Measurements from ENCODE around the gene MDH2.
"Not testable (repeated sequence)": the region's sequence is repeated elsewhere in the genome, so short reads cannot be mapped to it uniquely, and the experiment has no call there.

MDH2 gene

DNA sequence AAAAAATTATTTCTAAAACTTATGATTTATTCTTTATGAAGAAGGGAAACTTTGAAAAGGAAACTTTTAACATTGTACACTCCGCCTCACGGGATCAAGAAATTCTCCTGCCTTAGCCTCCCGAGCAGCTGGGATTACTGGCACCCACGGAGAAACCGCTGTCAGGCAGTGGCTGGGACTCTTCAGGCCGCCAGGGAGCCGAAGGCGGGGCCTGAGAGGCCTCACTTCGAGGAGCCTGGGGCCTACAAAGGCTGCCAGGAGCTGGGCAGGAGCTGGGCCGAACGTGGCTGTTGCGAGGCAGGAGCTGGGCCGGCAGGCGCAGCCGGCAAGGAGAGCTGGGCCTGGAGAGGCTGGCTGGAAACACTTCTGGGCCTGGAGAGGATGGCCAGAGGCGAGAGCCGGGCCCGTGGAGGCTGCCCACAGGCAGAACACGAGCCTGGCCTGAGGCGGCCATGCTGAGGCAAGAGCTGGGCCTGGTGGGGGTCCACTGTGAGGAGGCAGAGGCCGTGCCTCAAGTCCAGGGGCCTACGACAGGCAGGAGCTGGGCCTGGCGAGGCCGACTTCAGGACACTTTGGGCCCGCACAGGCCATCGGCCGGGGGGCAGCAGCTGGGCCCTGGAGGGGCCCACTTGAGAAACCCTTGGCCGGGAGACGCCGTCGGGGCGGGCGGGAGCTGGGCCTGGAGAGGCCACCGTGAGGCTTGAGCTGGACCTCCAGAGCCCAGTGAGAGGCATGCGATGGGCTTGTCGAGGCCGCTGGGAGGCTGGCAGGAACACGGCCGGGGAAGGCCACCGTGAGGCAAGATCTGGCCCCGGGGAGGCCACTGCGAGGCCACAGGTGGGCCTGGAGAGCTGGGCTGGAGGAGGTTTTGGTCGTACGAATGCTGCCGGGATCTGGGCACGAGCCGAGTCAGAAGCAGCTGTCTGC, 23.7 kb downstream of the MDH2 start:
- FAIRE-seq (no peak), DNase-seq (ENCODE audit: low spot score) (no peak)

DNA sequence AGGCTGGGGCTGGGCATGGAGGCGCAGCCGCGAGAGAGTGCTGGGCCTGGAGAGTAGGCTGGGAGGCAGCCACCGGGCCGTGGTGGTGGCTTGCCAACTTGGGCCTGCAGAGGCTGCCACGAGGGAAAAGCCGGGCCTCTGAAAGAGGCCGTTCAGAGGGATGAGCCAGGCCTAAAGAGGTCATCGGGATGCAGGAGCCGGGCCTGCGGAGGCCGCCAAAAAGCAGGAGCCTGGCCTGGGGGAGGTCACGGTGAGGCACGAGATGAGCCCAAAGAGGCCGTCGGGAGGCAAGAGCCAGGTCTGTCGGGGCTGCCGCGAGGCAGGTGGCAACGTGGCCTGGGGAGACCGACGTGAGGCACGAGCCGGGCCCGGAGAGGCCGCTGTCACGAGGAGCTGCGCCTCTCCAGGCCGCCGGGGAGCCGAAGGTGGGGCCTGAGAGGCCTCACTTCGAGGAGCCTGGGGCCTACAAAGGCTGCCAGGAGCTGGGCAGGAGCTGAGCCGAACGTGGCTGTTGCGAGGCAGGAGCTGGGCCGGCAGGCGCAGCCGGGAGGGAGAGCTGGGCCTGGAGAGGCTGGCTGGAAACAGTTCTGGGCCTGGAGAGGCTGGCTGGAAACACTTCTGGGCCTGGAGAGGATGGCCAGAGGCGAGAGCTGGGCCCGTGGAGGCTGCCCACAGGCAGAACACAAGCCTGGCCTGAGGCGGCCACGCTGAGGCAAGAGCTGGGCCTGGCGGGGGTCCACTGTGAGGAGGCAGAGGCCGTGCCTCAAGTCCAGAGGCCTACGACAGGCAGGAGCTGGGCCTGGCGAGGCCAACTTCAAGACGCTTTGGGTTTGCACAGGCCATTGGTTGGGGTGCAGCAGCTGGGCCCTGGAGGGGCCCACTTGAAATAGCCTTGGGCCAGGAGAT, 24.6 kb downstream of the MDH2 start:
- FAIRE-seq (no peak), DNase-seq (ENCODE audit: low spot score) (no peak)

- DNase-seq (ENCODE audit: low spot score), result no peak
- FAIRE-seq, result no peak
Observed at GRCh38 chr7:76073335-76073990, 25.6 kb downstream of the MDH2 start.

- no peak for FAIRE-seq
Observed at GRCh38 chr7:76074306-76074971, 26.5 kb downstream of the MDH2 start.

GRCh38 chr7:76074972-76075370, 27.1 kb downstream of the MDH2 start:
- no peak for FAIRE-seq
- DNase-seq (ENCODE audit: low spot score), result no peak

More at GRCh38 chr7:76074306-76074971, 26.5 kb downstream of the MDH2 start:
- no peak for DNase-seq (ENCODE audit: low spot score)

DNA sequence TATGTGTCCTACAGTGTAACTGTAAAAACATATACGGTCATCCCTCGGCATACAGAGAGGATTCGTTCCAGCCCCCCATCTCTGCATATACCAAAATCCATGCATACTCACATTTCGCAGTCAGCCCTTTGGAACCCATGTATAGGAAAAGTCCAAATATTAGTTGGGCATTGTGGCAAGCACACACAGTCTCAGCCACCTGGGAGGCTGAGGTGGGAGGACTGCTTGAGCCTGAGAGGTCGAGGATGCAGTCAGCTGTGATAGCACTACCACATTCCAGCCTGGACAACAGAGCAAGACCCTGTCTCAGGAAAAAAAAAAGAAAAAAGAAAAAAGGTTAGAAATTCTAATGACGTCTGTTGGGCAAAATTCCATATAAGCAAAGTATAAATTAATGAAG, 29.1 kb downstream of the MDH2 start:
- no peak for DNase-seq (ENCODE audit: low spot score)
- no peak for FAIRE-seq

DNA sequence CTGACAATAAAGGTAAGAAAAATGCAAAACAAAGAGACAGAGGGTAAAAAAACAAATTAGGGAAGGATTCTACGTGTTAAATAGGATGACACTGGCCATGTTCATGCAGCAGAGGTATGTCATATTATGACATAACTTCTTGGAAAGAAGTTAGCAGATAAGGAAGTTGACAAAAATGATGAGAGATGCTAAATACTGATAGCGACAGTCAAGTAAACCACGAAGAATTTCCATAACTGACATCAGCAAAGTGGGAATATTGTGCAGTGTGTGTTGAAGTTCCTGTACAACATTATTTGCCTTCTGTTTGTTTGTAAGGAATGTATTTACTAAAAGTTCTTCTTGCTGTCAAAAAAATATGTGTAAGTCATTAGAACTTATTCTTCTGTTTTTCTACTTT, 29.5 kb downstream of the MDH2 start:
- FAIRE-seq (no peak), DNase-seq (ENCODE audit: low spot score) (peak; percentile 27)

DNA sequence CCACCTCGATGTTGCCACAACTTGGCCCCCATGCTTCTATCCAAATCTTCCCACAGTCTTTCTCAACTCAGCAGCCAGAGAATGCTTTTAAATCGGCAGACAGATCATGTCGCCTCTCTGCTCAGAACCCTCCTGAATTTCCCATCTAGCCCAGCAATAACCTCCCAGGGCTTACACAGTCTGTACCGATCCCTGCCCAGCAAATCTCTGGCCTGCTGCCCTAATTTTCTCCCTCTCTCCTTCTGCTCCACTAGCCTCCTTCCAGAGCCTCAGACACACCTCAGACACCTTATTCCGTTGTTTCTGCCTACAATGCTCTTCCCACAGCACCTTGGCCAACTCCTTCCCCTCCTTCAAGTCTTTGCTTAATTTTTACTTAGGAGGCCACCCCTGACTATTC, 32.3 kb downstream of the MDH2 start:
- FAIRE-seq, result no peak
- no peak for DNase-seq (ENCODE audit: low spot score)

DNA sequence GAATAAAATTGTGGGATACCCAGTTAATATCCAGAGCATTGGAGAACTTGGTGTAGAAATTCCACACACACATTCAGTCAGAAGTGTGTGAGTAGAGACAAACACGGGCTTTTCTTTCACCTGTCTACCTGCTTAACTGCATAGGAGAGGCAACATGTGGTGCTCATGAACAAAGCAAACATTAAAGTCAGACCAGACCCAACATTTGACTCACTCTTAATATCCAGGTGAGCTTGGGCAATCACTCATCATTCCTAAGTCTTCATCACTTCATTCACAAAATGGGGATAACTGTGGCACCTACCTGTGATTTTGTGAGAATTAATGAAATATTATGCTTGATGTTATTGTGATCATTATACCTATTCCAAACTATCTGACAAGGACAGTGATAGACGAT, 36.2 kb downstream of the MDH2 start:
- FAIRE-seq; DNase-seq (ENCODE audit: low spot score): not testable (repeated sequence)

- no peak for FAIRE-seq
- DNase-seq (ENCODE audit: low spot score), result peak; percentile 54
Observed at GRCh38 chr7:76086070-76086469, 38.2 kb downstream of the MDH2 start.

GRCh38 chr7:76087362-76087791, 39.5 kb downstream of the MDH2 start:
- peak; percentile 97 for DNase-seq (ENCODE audit: low spot score)
- FAIRE-seq, result peak; percentile 91

GRCh38 chr7:76089865-76090475, 42.1 kb downstream of the MDH2 start:
- DNase-seq (ENCODE audit: low spot score) (peak; percentile 92), FAIRE-seq (peak; percentile 91)

DNA sequence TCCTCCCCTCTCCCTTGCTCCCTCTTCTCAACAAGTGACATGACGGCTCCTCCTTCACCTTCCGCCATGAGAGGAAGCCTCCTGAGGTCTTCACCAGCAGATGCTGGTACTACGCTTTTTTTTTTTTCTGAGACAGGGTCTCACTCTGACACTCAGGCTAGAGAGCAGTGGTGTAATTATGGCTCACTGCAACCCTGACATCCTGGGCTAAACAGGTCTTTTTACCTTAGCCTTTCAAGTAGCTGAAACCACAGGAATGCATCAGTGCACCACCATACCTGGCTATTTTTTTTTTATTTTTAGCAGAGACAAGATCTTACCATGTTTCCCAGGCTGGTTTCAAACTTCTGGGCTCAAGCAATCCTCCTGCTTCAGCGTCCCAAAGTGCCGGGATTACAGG, 43.6 kb downstream of the MDH2 start:
- DNase-seq (ENCODE audit: low spot score) (no peak), FAIRE-seq (no peak)

DNA sequence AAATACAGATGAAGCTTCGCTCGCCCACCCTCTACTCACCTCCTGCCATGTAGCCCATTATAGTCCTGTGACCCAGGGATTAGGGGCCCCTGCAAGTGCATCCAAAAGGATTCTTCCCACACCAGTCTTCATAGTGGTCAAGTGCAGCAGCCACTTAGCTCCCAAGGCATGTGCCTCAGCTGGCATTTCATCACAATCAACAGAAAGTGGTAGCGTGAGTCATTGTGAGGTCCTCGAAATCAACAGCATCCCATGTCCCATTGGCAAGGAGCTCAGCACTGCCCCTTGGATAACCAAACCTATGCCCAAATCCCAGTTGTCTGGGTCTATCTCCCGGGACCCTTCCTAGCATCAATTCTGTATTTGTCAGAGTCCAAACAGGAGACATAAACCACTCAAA, 45.6 kb downstream of the MDH2 start:
- not testable (repeated sequence) for DNase-seq (ENCODE audit: low spot score); FAIRE-seq

- DNase-seq (ENCODE audit: low spot score); FAIRE-seq: not testable (repeated sequence)
Observed at GRCh38 chr7:76094326-76094725, 46.4 kb downstream of the MDH2 start.

DNA sequence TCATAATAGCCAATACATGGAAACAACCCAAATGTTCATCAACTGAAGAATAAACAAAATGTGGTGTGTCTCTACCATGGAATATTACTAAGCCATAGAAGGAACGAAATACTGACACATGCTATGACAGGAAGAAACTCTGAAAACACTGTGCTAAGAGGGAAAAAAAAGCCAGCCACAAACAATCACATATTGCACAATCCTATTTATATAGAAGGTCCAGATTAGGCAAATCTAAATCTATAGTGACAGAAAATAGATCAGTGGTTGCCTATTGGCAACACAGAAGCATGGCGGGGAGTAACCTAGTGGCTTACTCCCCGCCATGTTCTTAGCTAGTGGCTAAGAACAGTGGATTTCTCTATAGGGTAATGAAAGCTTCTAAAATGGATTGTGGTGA, 48.0 kb downstream of the MDH2 start:
- no peak for FAIRE-seq
- no peak for DNase-seq (ENCODE audit: low spot score)

- peak; percentile 31 for DNase-seq (ENCODE audit: low spot score)
Observed at GRCh38 chr7:76101693-76102437, 54.0 kb downstream of the MDH2 start.

DNA sequence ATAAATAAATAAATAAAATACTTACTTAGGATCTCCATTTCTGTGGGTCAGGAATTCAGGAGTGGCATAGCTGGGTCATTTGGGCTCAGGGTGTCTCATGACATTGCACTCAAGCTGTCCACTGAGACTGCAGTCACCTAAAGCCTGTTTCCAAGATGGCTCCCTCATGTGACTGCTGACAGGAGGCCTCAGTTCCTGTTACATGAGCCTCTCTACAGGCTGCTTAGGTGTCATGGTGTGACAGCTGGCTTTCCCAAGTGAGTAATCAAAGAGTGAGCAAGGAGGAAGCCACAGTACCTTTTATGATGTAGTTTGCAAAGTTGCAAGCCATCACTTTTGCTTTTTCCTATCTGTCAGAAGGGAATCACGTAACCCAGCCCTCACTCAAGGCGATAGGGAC, 55.9 kb downstream of the MDH2 start:
- not testable (repeated sequence) for DNase-seq (ENCODE audit: low spot score); FAIRE-seq

More at GRCh38 chr7:76101693-76102437, 54.0 kb downstream of the MDH2 start:
- not testable (repeated sequence) for FAIRE-seq

DNA sequence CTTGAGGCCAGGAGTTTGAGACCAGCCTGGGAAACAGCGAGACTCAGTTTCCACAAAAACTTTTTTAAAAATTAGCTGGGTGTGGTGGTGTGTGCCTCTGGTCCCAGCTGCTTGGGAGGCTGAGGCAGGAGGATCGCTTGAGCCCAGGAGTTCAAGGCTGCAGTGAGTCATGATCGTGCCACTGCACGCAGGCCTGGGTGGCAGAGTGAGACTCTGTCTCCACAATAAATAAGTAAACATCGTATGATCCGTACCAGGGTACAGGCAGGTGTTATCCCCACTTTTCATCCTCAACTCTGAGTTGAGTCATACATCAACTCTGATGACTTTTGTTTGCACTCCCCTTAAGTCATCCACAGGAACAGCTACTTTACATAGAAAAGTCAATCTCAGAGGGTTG, 58.2 kb downstream of the MDH2 start:
- DNase-seq (ENCODE audit: low spot score), result peak; percentile 27
- not testable (repeated sequence) for FAIRE-seq

DNA sequence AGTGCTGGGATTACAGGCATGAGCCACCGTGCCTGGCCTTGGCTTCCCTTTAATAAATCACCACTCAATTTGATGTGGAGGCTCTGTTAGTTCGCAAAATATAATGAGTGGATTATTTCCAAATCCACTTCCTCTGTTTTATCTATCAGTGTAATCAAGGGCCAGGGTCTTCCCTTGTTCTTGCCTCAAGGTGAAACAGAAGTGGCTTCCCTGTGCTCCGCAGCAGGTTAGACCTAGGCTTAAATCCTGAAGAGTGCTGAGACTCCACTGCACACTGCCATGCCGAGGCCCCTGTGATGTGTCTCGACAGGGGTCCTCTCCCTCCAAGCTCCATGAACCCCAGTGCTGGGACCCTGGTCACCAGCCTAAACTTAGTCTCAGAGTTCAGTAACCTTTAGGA, 59.0 kb downstream of the MDH2 start:
- DNase-seq (ENCODE audit: low spot score), result no peak
- no peak for FAIRE-seq
